K562 (cell line): ENCODE results near the gene CHCT1. TPM values are rescaled to one million over a fixed set of nuclear protein-coding genes. Genes with fewer than 3 reads are reported as not detected.

ENCODE experiments used
- ATAC-seq: fragments of 200-7000 bp; cut with Tn5 transposase; 3 replicates; pipeline ENCODE4 v1.9.1; 2020; ENCODE audit warnings: moderate library complexity
- BruUV-seq: library from RNA; stranded (reverse); fragments of 400-500 nt; replicated peaks from 2 replicates; lab custom pipeline; 2021; lab: Mats Ljungman, UMichigan
- CTCF ChIA-PET: fragments of 300-600 bp; formaldehyde crosslinking; extraction: SDS; loops from one replicate; lab custom pipeline; 2021; ENCODE audit warnings: low intra/inter-chr PET ratio; lab: Yijun Ruan, JAX
- POLR2A ChIA-PET: fragments of 300-600, 350-650 bp; sonication (Branson Sonifier 250); formaldehyde crosslinking; extraction: SDS; loops from one replicate; lab custom pipeline; 2021; ENCODE audit warnings: antibody characterized with exemption, inconsistent platforms; lab: Yijun Ruan, JAX
- DNase-seq, 4 experiments: peaks; one replicate each; pipeline versions ENCODE4 v3.0.0 to v3.0.0-alpha.2; 2011 to 2018; ENCODE audit warnings: low spot score in 3 of 4, mixed read lengths in 3 of 4; ENCODE audit errors: extremely low read depth in 1 of 4
- FAIRE-seq: peaks from 2 replicates; lab custom pipeline; 2011; peaks lifted over from hg19 to GRCh38; lab: Jason Lieb, UNC
- H2AFZ ChIP-seq: 2 replicates; pipeline ENCODE4 v1.6.0; 2011; ENCODE audit warnings: low read depth, low read length, control low read depth, inconsistent platforms
- H3K27ac ChIP-seq: fragments of 200-600 bp; 3 replicates; pipeline ENCODE4 v1.8.0; 2011; ENCODE audit warnings: low read depth, mild to moderate bottlenecking, control low read depth, inconsistent platforms, low read length, moderate library complexity, mixed read lengths; ENCODE audit errors: extremely low read depth
- H3K27me3 ChIP-seq, 2 experiments: fragments of 300-600 bp in 1 of 2; 2 replicates in 1 of 2; 3 replicates in 1 of 2; pipeline versions ENCODE4 v1.6.0 to v1.8.0; 2011; ENCODE audit warnings: inconsistent platforms in 2 of 2, low read length in 2 of 2, mild to moderate bottlenecking in 1 of 2, mixed read lengths in 1 of 2, moderate library complexity in 1 of 2; ENCODE audit not compliant: control insufficient read depth in 2 of 2, insufficient read depth in 2 of 2
- H3K36me3 ChIP-seq: fragments of 300-600 bp; 3 replicates; pipeline ENCODE4 v1.8.0; 2011; ENCODE audit warnings: mild to moderate bottlenecking, low read length, inconsistent platforms; ENCODE audit not compliant: control insufficient read depth, insufficient read depth
- H3K4me1 ChIP-seq, 2 experiments: fragments of 200-600 bp in 1 of 2; replicated peaks in 1 of 2; 2 replicates in 1 of 2; 3 replicates in 1 of 2; pipeline versions ENCODE4 v1.5.1 to v1.8.0; 2011; ENCODE audit warnings: inconsistent platforms in 2 of 2, low read length in 2 of 2, mild to moderate bottlenecking in 1 of 2, mixed read lengths in 1 of 2, moderate library complexity in 1 of 2; ENCODE audit not compliant: control insufficient read depth in 2 of 2, insufficient read depth in 2 of 2
- H3K4me2 ChIP-seq: 2 replicates; pipeline ENCODE4 v1.6.1; 2011; ENCODE audit warnings: low read length, control low read depth, inconsistent platforms, mixed read lengths; ENCODE audit not compliant: insufficient read depth
- H3K4me3 ChIP-seq: fragments of 200-600 bp; sonication (generic), shearing (Covaris generic); 2 replicates; pipeline ENCODE4 v1.5.1; 2016; ENCODE audit warnings: control low read depth, inconsistent platforms
- H3K79me2 ChIP-seq: fragments of 200-600 bp; 3 replicates; pipeline ENCODE4 v1.8.0; 2011; ENCODE audit warnings: low read length, inconsistent platforms; ENCODE audit not compliant: control insufficient read depth, insufficient read depth
- H3K9ac ChIP-seq, 2 experiments: 2 replicates each; pipeline versions ENCODE4 v1.6.0 to v1.6.1; 2011; ENCODE audit warnings: low read depth in 2 of 2, low read length in 2 of 2, control low read depth in 1 of 2, inconsistent platforms in 1 of 2, mild to moderate bottlenecking in 1 of 2, mixed read lengths in 1 of 2; ENCODE audit not compliant: insufficient read depth in 1 of 2
- H3K9me1 ChIP-seq: one replicate; pipeline ENCODE4 v1.6.0; 2011; ENCODE audit warnings: inconsistent platforms, mild to moderate bottlenecking, low read length, moderate library complexity; ENCODE audit not compliant: control insufficient read depth, insufficient read depth
- H3K9me3 ChIP-seq: replicated peaks from 2 replicates; pipeline ENCODE4 v1.5.1; 2011; ENCODE audit warnings: low read depth, low read length, inconsistent platforms; ENCODE audit not compliant: control insufficient read depth, insufficient read depth
- H4K20me1 ChIP-seq: replicated peaks from 2 replicates; pipeline ENCODE4 v1.6.1; 2011; ENCODE audit warnings: low read length, inconsistent platforms, mixed read lengths; ENCODE audit not compliant: control insufficient read depth, insufficient read depth
- BCL6 ChIP-seq: fragments of 250-450 bp; sonication (Bioruptor Pico); IDR thresholded peaks from 2 replicates; pipeline ENCODE4 v1.4.0; 2020
- BCLAF1 ChIP-seq, 2 experiments: fragments of 450-650 bp in 1 of 2; IDR thresholded peaks; 2 replicates each; pipeline ENCODE4 v1.6.1; 2011 to 2017; ENCODE audit warnings: low read depth in 2 of 2, antibody characterized with exemption in 1 of 2, borderline replicate concordance in 1 of 2, low read length in 1 of 2, mild to moderate bottlenecking in 1 of 2, mixed read lengths in 1 of 2; ENCODE audit not compliant: control insufficient read depth in 1 of 2
- BHLHE40 ChIP-seq: IDR thresholded peaks from 2 replicates; pipeline ENCODE4 v1.6.1; 2011; ENCODE audit warnings: low read length, improper control_type of control experiment
- DPF2 ChIP-seq: fragments of 450-650 bp; IDR thresholded peaks from 2 replicates; pipeline ENCODE4 v1.6.1; 2016
- ELF1 ChIP-seq: fragments of 200-800 bp; sonication (Bioruptor generic); IDR thresholded peaks from 2 replicates; pipeline ENCODE4 v1.6.1; 2016; ENCODE audit warnings: missing genetic modification characterization, missing compliant biosample characterization
- FOSL1 ChIP-seq: fragments of 200-800 bp; sonication (Bioruptor generic); conservative IDR thresholded peaks from 2 replicates; pipeline ENCODE4 v1.6.1; 2016; ENCODE audit warnings: missing genetic modification characterization, missing compliant biosample characterization
- HDGF ChIP-seq: fragments of 450-650 bp; IDR thresholded peaks from 2 replicates; pipeline ENCODE4 v1.6.1; 2016
- JUND ChIP-seq, 2 experiments: IDR thresholded peaks; 2 replicates in 1 of 2; 3 replicates in 1 of 2; pipeline ENCODE4 v1.6.1; 2011; ENCODE audit warnings: borderline replicate concordance in 2 of 2, low read depth in 2 of 2, low read length in 2 of 2, improper control_type of control experiment in 1 of 2, missing biosample characterization in 1 of 2, missing genetic modification characterization in 1 of 2, missing genetic modification reagents in 1 of 2
- RBBP5 ChIP-seq: fragments of 200-600 bp; sonication (generic); IDR thresholded peaks from 2 replicates; pipeline ENCODE4 v1.6.1; 2012; ENCODE audit warnings: borderline replicate concordance, mild to moderate bottlenecking, low read length, control low read depth, inconsistent platforms; ENCODE audit not compliant: insufficient read depth, poor library complexity, severe bottlenecking
- SMARCA4 ChIP-seq: fragments of 450-650 bp; IDR thresholded peaks from 2 replicates; pipeline ENCODE4 v1.6.1; 2016
- SMARCE1 ChIP-seq: fragments of 450-650 bp; IDR thresholded peaks from 2 replicates; pipeline ENCODE4 v1.7.1; 2016; ENCODE audit warnings: mild to moderate bottlenecking
- ZNF384 ChIP-seq: IDR thresholded peaks from 2 replicates; pipeline ENCODE4 v1.6.1; 2012; ENCODE audit warnings: low read depth, low read length, improper control_type of control experiment
- WGBS: fragments of 100-300 bp; shearing (Covaris generic); methylation state at CpG from one replicate; pipeline ENCODE4 v1.1.6; 2016; ENCODE audit warnings: low coverage, mixed read lengths; ENCODE audit not compliant: insufficient coverage; ENCODE audit errors: missing lambda C conversion rate; 5-methylcytosine and 5-hydroxymethylcytosine counted together
- in situ Hi-C: fragments of 300-500 bp; cut with MboI; formaldehyde crosslinking; loops from 4 replicates; pipeline ENCODE4 v1.15.0; 2018; ENCODE audit warnings: inconsistent platforms, mixed read lengths
- intact Hi-C: fragments of 100-400 bp; cut with micrococcal nuclease; formaldehyde crosslinking; loops from 2 replicates; pipeline ENCODE4 v1.14.2; 2022
- polyA plus RNA-seq, 8 experiments: library from polyadenylated mRNA; depleted of rRNA in 4 of 8; stranded (reverse) in 5 of 8; unstranded in 3 of 8; fragments of >200 nt; fragmentation: Nextera tagmentation in 2 of 8; fragmentation: Illumina TruSeq in 1 of 8; extraction: Ambion mirVana in 2 of 8; extraction: Trizol in 1 of 8; gene quantifications; 2 replicates each; pipeline versions ENCODE4 v1.2.1 to v1.2.3, GENCODE V29; 2011 to 2014; ENCODE audit warnings: inconsistent platforms in 1 of 8, missing spikeins in 1 of 8
- total RNA-seq, 7 experiments: library from RNA; depleted of rRNA in 6 of 7; stranded (reverse); fragments of >200 nt in 6 of 7; fragmentation: Illumina TruSeq in 2 of 7; extraction: Trizol in 2 of 7; gene quantifications; 2 replicates each; pipeline versions ENCODE4 v1.2.1 to v1.2.3, GENCODE V29; 2011 to 2021; ENCODE audit warnings: low replicate concordance in 1 of 7
- TF ChIP-seq, protein P1 (sequence below), 3 experiments: fragments of 200-800 bp in 1 of 3; fragments of 250-450 bp in 1 of 3; fragments of 450-650 bp in 1 of 3; sonication (Bioruptor Pico) in 1 of 3; sonication (Bioruptor generic) in 1 of 3; formaldehyde crosslinking in 1 of 3; IDR thresholded peaks; 2 replicates each; pipeline versions ENCODE4 v1.6.1 to v1.8.0; 2016 to 2022; ENCODE audit warnings: mild to moderate bottlenecking in 2 of 3, missing genetic modification characterization in 2 of 3, missing compliant biosample characterization in 1 of 3, moderate library complexity in 1 of 3

Gene CHCT1
- total and polyA plus RNA-seq, 9 of the 15 experiments (the other 6 are each of a cell fraction or from before 2014, with no cell fraction given): not detected

DNA sequence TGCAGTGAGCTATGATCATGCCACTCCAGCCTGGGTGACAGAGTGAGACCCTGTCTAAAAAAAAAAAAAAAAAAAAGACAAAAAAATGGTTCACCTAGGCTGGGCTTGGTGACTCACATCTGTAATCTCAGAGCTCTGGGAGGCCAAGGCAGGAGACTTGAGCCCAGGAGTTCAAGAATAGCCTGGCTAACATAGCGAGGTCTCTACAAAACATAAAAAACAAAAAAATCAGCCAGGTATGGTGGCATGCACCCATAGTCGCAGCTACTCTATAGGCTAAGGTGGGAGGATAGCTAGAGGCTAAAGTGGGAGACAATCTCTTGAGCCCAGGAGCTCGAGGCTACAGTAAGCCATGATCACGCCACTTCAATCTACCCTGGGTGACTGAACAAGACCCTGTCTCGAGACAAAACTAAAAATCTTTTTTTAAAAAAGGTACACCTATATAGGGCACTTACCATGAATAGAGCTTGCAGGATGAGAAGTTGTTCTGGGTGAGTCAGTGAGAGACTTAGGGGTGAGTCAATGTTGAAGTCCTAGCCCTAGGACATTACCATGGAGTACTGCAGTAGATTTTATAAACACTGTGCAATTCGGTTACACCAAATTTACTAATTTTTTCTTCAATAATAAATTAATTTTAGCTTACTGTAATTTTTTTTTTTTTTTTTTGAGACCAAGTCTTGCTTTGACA lies 49.4 kb upstream of the CHCT1 start:
- H3K9me3 ChIP-seq: no peaks in the 10 kb centered on the region
- H3K4me3 ChIP-seq: no peak overlapping the region
- H3K36me3 ChIP-seq: peaks cover 21% of the 10 kb centered on the region; the same call in 2 of the 3 replicates
- DNase-seq (no peak), ATAC-seq (peak; percentile 77), FAIRE-seq (peak; percentile 77)
- H4K20me1 ChIP-seq: no peaks in the 10 kb centered on the region
- peak overlapping the region; percentile 6; the same call in 2 of the 3 replicates for H3K27ac ChIP-seq
- peak overlapping the region; percentile 49; the same call in 1 of the 2 replicates for H3K4me2 ChIP-seq
- ChIA-PET POLR2A (interaction anchor here (0.6 to 1.7 kb wide), 8 partner anchors 9 to 439 kb away, joined by 3 to 11 read pairs (median 3); no protein-coding TSS in a partner anchor), CTCF (no interaction called here)
- WGBS: 44% methylated on average over 6 of the region's 6 CpGs
- BruUV-seq: no TSS peak
- H3K9me1 ChIP-seq: no peaks in the 10 kb centered on the region
- no peaks in the 10 kb centered on the region; a peak in 1 of 5 replicates for H3K27me3 ChIP-seq
- H3K79me2 ChIP-seq: peaks cover 75% of the 10 kb centered on the region
- in situ Hi-C loops (no loop called here), intact Hi-C loops (no loop called here)
- peaks cover 15 to 17% of the 10 kb centered on the region in 2 experiments for H3K4me1 ChIP-seq
- no peak overlapping the region for H2AFZ ChIP-seq
- peak overlapping the region in 1 of 2 experiments; percentile 32; a peak in 1 of 4 replicates for H3K9ac ChIP-seq
- TF ChIP-seq HDGF (no peak), JUND (IDR thresholded peaks at IDR 0.05; ENCODE audit: borderline replicate concordance, low read depth, low read length) (peak; percentile 66; the same call in 1 of the 2 replicates), JUND (tag; IDR thresholded peaks at IDR 0.05; ENCODE audit: borderline replicate concordance, low read depth, low read length) (no peak; the same call in 2 of the 3 replicates), SMARCA4 (peak; percentile 42; the same call in 1 of the 2 replicates), SMARCE1 (peak; percentile 47; the same call in 1 of the 2 replicates), FOSL1 (tag) (peak; percentile 59), RBBP5 (peak; percentile 44), BCL6 (CRISPR knock-in tag) (no peak), BHLHE40 (no peak), ZNF384 (peak; percentile 85), BCLAF1 (IDR thresholded peaks at IDR 0.05; ENCODE audit: borderline replicate concordance in 1 of 2, control insufficient read depth in 1 of 2, low read depth in 2 of 2, low read length in 1 of 2) (peak in 1 of 2 experiments; percentile 50; a peak in 1 of 4 replicates), DPF2 (peak; percentile 56), ELF1 (tag) (no peak)
- TF ChIP-seq, protein P1, sequence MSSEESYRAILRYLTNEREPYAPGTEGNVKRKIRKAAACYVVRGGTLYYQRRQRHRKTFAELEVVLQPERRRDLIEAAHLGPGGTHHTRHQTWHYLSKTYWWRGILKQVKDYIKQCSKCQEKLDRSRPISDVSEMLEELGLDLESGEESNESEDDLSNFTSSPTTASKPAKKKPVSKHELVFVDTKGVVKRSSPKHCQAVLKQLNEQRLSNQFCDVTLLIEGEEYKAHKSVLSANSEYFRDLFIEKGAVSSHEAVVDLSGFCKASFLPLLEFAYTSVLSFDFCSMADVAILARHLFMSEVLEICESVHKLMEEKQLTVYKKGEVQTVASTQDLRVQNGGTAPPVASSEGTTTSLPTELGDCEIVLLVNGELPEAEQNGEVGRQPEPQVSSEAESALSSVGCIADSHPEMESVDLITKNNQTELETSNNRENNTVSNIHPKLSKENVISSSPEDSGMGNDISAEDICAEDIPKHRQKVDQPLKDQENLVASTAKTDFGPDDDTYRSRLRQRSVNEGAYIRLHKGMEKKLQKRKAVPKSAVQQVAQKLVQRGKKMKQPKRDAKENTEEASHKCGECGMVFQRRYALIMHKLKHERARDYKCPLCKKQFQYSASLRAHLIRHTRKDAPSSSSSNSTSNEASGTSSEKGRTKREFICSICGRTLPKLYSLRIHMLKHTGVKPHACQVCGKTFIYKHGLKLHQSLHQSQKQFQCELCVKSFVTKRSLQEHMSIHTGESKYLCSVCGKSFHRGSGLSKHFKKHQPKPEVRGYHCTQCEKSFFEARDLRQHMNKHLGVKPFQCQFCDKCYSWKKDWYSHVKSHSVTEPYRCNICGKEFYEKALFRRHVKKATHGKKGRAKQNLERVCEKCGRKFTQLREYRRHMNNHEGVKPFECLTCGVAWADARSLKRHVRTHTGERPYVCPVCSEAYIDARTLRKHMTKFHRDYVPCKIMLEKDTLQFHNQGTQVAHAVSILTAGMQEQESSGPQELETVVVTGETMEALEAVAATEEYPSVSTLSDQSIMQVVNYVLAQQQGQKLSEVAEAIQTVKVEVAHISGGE (CRISPR knock-in tag; IDR thresholded peaks at IDR 0.05): peak in 1 of 3 experiments; percentile 79; a peak in 2 of 6 replicates
